HepG2 (cell line): ENCODE data around the gene MBTPS2. TPM values are rescaled to one million over a fixed set of nuclear protein-coding genes. Genes with fewer than 3 reads are reported as not detected.

ENCODE experiments used
- BRD4 ChIP-seq: sonication (generic); formaldehyde crosslinking; IDR thresholded peaks from 2 replicates; pipeline ENCODE4 v1.4.0; 2020; ENCODE audit warnings: missing genetic modification reagents
- DMTF1 ChIP-seq: sonication (generic); formaldehyde crosslinking; IDR thresholded peaks from 2 replicates; pipeline ENCODE4 v1.4.0; 2020; ENCODE audit warnings: mild to moderate bottlenecking, missing genetic modification reagents
- FUBP1 ChIP-seq: sonication (generic); formaldehyde crosslinking; IDR thresholded peaks from 2 replicates; pipeline ENCODE4 v1.5.1; 2020; ENCODE audit warnings: missing genetic modification reagents, mild to moderate bottlenecking, borderline replicate concordance
- GATAD2A ChIP-seq: IDR thresholded peaks from 2 replicates; pipeline ENCODE4 v1.6.1; 2016
- HNRNPLL ChIP-seq: fragments of 200-400 bp; formaldehyde crosslinking; IDR thresholded peaks from 2 replicates; pipeline ENCODE4 v1.6.1; 2017; ENCODE audit warnings: mild to moderate bottlenecking, low read depth, low read length; ENCODE audit not compliant: poor library complexity, severe bottlenecking
- JUN ChIP-seq: sonication (generic); formaldehyde crosslinking; IDR thresholded peaks from 2 replicates; pipeline ENCODE4 v1.4.0; 2020; ENCODE audit warnings: mild to moderate bottlenecking, missing genetic modification reagents
- MEIS2 ChIP-seq: sonication (generic); formaldehyde crosslinking; IDR thresholded peaks from 2 replicates; pipeline ENCODE4 v1.9.0; 2021; ENCODE audit warnings: mild to moderate bottlenecking, missing genetic modification reagents
- RFX3 ChIP-seq: IDR thresholded peaks from 2 replicates; pipeline ENCODE4 v1.6.1; 2016; ENCODE audit warnings: missing biosample characterization, missing genetic modification reagents
- SNAPC4 ChIP-seq: sonication (generic); formaldehyde crosslinking; IDR thresholded peaks from 2 replicates; pipeline ENCODE4 v1.4.0; 2020; ENCODE audit warnings: mild to moderate bottlenecking, missing genetic modification reagents
- ZFP36L1 ChIP-seq: sonication (generic); formaldehyde crosslinking; IDR thresholded peaks from 2 replicates; pipeline ENCODE4 v1.8.0; 2022; ENCODE audit warnings: mild to moderate bottlenecking, missing genetic modification reagents, moderate library complexity
- ZFP36L2 ChIP-seq: sonication (generic); formaldehyde crosslinking; IDR thresholded peaks from 2 replicates; pipeline ENCODE4 v1.4.0; 2020; ENCODE audit warnings: missing genetic modification reagents
- ZKSCAN5 ChIP-seq: sonication (generic); formaldehyde crosslinking; IDR thresholded peaks from 2 replicates; pipeline ENCODE4 v1.5.1; 2020; ENCODE audit warnings: mild to moderate bottlenecking, missing genetic modification reagents
- ZMAT3 ChIP-seq: sonication (generic); formaldehyde crosslinking; conservative IDR thresholded peaks from 2 replicates; pipeline ENCODE4 v1.7.0; 2021; ENCODE audit warnings: missing genetic modification reagents
- ZNF232 ChIP-seq: sonication (generic); formaldehyde crosslinking; IDR thresholded peaks from 2 replicates; pipeline ENCODE4 v1.4.0; 2020; ENCODE audit warnings: missing genetic modification reagents, borderline replicate concordance
- ZNF383 ChIP-seq: sonication (generic); formaldehyde crosslinking; IDR thresholded peaks from 2 replicates; pipeline ENCODE4 v1.4.0; 2020; ENCODE audit warnings: missing genetic modification reagents, mild to moderate bottlenecking, borderline replicate concordance
- polyA plus RNA-seq, 8 experiments: library from polyadenylated mRNA; depleted of rRNA in 3 of 8; stranded (reverse) in 7 of 8; unstranded in 1 of 8; fragments of >200 nt; fragmentation: Illumina TruSeq in 4 of 8; extraction: Trizol in 4 of 8; gene quantifications; 2 replicates each; pipeline versions ENCODE4 v1.2.1 to v1.2.3, GENCODE V29; 2011 to 2016; ENCODE audit warnings: low read depth in 4 of 8, missing spikeins in 1 of 8, mixed read lengths in 1 of 8; ENCODE audit not compliant: insufficient read depth in 1 of 8
- total RNA-seq, 5 experiments: library from RNA; depleted of rRNA; stranded (reverse); fragments of >200 nt; fragmentation: Illumina TruSeq; extraction: Trizol; gene quantifications; 2 replicates each; pipeline ENCODE4 v1.2.3, GENCODE V29; 2016; ENCODE audit warnings: low read depth in 1 of 5
- TF ChIP-seq, protein P1 (sequence below): sonication (generic); formaldehyde crosslinking; IDR thresholded peaks from 2 replicates; pipeline ENCODE4 v1.5.0; 2020; ENCODE audit warnings: missing genetic modification reagents
- TF ChIP-seq, protein P2 (sequence below): sonication (generic); formaldehyde crosslinking; IDR thresholded peaks from 2 replicates; pipeline ENCODE4 v1.4.0; 2020; ENCODE audit warnings: mild to moderate bottlenecking, missing genetic modification reagents

MBTPS2 gene
- total and polyA plus RNA-seq, 2 of the 13 experiments (the other 11 are each of a cell fraction or from before 2014, with no cell fraction given) = 5.7 to 14.4 TPM

DNA sequence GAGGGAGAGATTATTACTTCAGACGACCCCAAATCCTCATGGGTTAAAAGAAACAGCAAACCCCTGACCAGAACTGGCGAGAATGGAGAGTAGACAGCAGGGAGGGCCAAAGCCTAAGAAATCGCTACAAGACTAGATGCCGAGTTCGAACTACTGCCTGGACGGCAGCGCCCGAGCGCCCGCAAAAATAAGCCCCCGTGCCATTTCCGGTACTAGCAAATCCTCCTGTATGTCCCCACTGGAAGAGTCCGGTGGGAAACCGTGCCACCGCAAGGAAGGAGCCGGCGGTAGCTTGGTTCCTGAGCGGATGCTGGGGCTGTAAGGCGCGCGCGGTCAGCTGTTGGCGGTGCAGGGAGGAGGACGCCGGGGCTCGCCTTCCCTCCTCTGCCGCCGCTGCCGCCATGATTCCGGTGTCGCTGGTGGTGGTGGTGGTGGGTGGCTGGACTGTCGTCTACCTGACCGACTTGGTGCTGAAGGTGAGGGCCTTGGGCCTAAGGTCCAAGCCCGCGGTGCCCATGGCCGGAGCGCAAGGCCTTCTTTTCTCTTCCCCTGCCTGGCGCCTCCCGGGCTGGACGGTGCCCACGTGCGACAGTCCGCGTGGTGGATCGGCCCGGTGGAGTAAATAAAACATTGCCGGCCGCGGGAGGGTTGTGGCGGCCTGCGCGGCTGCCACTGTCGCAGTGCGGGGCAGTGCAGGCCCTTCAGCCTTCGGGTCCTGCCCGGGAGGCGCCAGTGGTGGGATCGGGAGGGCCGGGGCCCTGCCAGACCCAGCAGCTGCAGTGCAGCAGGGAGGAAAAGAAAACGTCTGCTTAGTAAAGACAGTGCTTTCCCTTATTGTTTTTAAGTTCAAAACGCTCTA lies at the start of gene MBTPS2 (continued):
- TF ChIP-seq SNAPC4 (CRISPR knock-in tag) = 0 out of 2 replicates have a peak, but pooled peaks have one; percentile 23
- TF ChIP-seq FUBP1 (CRISPR knock-in tag) = no peak
- TF ChIP-seq GATAD2A = peak; percentile 70
- peak; percentile 62 for TF ChIP-seq HNRNPLL
- no peak for TF ChIP-seq RFX3 (CRISPR knock-in tag)
- TF ChIP-seq BRD4 (CRISPR knock-in tag) = peak; percentile 74
- peak; percentile 82 for TF ChIP-seq ZMAT3 (CRISPR knock-in tag)
- TF ChIP-seq ZNF232 (CRISPR knock-in tag) = no peak; the same call in 1 of the 2 replicates
- TF ChIP-seq, protein P1, sequence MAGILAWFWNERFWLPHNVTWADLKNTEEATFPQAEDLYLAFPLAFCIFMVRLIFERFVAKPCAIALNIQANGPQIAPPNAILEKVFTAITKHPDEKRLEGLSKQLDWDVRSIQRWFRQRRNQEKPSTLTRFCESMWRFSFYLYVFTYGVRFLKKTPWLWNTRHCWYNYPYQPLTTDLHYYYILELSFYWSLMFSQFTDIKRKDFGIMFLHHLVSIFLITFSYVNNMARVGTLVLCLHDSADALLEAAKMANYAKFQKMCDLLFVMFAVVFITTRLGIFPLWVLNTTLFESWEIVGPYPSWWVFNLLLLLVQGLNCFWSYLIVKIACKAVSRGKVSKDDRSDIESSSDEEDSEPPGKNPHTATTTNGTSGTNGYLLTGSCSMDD (CRISPR knock-in tag) = no peak
- no peak for TF ChIP-seq ZFP36L2
- peak; percentile 41; the same call in 1 of the 2 replicates for TF ChIP-seq ZFP36L1
- no peak for TF ChIP-seq MEIS2 (CRISPR knock-in tag)
- TF ChIP-seq ZNF383 (CRISPR knock-in tag) = no peak
- TF ChIP-seq, protein P2, sequence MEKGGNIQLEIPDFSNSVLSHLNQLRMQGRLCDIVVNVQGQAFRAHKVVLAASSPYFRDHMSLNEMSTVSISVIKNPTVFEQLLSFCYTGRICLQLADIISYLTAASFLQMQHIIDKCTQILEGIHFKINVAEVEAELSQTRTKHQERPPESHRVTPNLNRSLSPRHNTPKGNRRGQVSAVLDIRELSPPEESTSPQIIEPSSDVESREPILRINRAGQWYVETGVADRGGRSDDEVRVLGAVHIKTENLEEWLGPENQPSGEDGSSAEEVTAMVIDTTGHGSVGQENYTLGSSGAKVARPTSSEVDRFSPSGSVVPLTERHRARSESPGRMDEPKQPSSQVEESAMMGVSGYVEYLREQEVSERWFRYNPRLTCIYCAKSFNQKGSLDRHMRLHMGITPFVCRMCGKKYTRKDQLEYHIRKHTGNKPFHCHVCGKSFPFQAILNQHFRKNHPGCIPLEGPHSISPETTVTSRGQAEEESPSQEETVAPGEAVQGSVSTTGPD (CRISPR knock-in tag) = peak; percentile 60; the same call in 1 of the 2 replicates
- TF ChIP-seq ZKSCAN5 = no peak
- TF ChIP-seq JUN (CRISPR knock-in tag) = no peak
- no peak for TF ChIP-seq DMTF1
